Type B pancreatic cell (in vitro differentiated cells): Measurements from ENCODE around the gene PCNX3. TPM values are rescaled to one million over a fixed set of nuclear protein-coding genes. Genes with fewer than 3 reads are reported as not detected.
A peak's percentile ranks its signal among the peaks of the same experiment; 100 is the strongest.

ENCODE experiments used
- DNase-seq: peaks from one replicate; pipeline ENCODE4 v3.0.0; 2021; ENCODE audit warnings: mixed read lengths; ENCODE audit not compliant: unreplicated experiment; ENCODE audit errors: extremely low spot score
- H3K27ac Mint-ChIP-seq: 2 replicates; pipeline ENCODE4 v1.8.0; 2021; ENCODE audit warnings: mild to moderate bottlenecking, mixed read lengths
- H3K27me3 Mint-ChIP-seq: 2 replicates; pipeline ENCODE4 v1.8.0; 2021; ENCODE audit warnings: mixed read lengths
- H3K36me3 Mint-ChIP-seq: 2 replicates; pipeline ENCODE4 v1.8.0; 2021; ENCODE audit warnings: mixed read lengths
- H3K4me1 Mint-ChIP-seq: one replicate; pipeline ENCODE4 v1.8.0; 2021; ENCODE audit warnings: mixed read lengths; ENCODE audit not compliant: unreplicated experiment
- H3K4me3 Mint-ChIP-seq: 2 replicates; pipeline ENCODE4 v1.8.0; 2021; ENCODE audit warnings: mild to moderate bottlenecking, mixed read lengths
- H3K9me3 Mint-ChIP-seq: 2 replicates; pipeline ENCODE4 v1.8.0; 2021; ENCODE audit warnings: mixed read lengths
- CTCF ChIP-seq: fragments of 200-600 bp; sonication (generic); conservative IDR thresholded peaks from 2 replicates; pipeline ENCODE4 v1.5.0; 2021; ENCODE audit warnings: antibody characterized with exemption, mild to moderate bottlenecking
- total RNA-seq: library from RNA; stranded (reverse); gene quantifications from 2 replicates; pipeline ENCODE4 v1.2.1, GENCODE V29; 2021; ENCODE audit warnings: low replicate concordance

PCNX3 gene
- total RNA-seq, 1 donor from 2014 or later = 44.9 TPM

GRCh38 chr11:65611758-65612603, 3.6 kb upstream of the PCNX3 start:
- DNase-seq = no peak
- peak overlapping the region; percentile 73 for H3K27ac Mint-ChIP-seq
- TF ChIP-seq CTCF = no peak
- H3K36me3 Mint-ChIP-seq = peaks cover 8% of the 10 kb centered on the region
- H3K4me1 Mint-ChIP-seq = peaks cover 31% of the 10 kb centered on the region
- no peaks in the 10 kb centered on the region for H3K27me3 Mint-ChIP-seq
- H3K9me3 Mint-ChIP-seq = no peaks in the 10 kb centered on the region
- H3K4me3 Mint-ChIP-seq = peak overlapping the region; percentile 83

DNA sequence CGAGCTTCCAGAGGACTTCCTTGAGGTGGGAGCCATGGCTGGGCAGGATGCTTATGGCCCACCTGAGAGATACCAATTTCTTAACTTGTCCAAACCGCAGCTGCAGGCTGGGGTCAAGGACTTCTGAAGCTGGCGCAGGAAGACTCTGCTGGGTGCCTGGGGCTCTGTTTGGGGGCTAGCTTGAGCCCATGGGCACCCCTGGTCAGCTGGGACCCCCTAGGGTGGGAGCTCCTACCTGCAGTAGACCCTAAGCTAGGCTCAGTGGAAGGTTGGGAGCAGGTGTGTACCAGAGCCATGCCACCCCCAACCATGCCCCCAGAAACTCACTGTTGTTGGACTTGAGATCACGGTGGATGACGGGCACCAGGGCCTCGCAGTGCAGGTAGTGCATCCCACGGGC, 2.9 kb upstream of the PCNX3 start:
- no peak for TF ChIP-seq CTCF
- peak overlapping the region; percentile 83 for H3K4me3 Mint-ChIP-seq
- no peaks in the 10 kb centered on the region for H3K9me3 Mint-ChIP-seq
- H3K4me1 Mint-ChIP-seq = peaks cover 31% of the 10 kb centered on the region
- H3K27me3 Mint-ChIP-seq = no peaks in the 10 kb centered on the region
- peaks cover 8% of the 10 kb centered on the region for H3K36me3 Mint-ChIP-seq
- DNase-seq = no peak
- H3K27ac Mint-ChIP-seq = peak overlapping the region; percentile 73

DNA sequence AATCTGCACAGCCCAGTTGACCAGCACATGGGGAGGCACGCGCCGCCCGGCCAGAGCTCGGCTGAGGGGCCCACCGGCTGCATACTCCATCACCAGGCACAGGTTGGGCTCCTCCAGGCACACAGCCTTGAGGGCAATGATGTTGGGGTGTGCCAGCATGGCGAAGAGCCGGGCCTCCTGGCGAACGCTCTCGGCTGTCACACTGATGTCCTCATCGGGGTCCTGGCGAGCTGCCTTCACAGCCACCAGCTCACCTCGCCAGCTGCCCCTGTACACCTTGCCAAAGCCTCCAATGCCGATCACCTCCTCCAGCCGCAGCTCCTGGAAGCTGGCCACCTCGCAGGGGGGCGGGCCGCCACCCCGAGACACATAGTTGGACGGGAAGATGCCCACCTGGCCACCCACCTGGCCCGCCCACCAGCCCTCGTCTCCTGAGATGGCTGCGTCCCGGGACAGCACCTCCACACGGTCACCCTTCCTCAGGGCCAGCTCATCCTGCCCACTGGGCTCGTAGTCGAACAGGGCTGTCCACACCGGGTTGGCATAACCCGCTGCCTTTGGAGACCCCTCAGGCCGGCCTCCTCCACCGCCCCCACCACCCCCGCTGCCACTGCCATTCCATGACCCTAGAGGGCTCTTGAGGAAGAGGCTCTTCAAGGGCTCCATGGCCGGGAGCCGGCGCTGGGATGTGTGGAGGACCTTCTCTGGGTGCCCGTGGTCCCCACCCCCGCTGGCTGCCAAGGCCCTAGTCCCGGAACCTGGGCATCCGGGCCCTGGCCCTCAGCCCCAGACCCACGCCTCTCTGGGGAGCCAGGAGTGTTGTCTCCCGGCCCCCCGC, 2.3 kb upstream of the PCNX3 start:
- Mint-ChIP-seq H3K4me1 (peaks cover 31% of the 10 kb centered on the region), H3K9me3 (no peaks in the 10 kb centered on the region), H3K27ac (peak overlapping the region; percentile 73), H3K36me3 (peaks cover 8% of the 10 kb centered on the region), H3K4me3 (peak overlapping the region; percentile 65), H3K27me3 (no peaks in the 10 kb centered on the region)
- no peak for TF ChIP-seq CTCF
- no peak for DNase-seq

DNA sequence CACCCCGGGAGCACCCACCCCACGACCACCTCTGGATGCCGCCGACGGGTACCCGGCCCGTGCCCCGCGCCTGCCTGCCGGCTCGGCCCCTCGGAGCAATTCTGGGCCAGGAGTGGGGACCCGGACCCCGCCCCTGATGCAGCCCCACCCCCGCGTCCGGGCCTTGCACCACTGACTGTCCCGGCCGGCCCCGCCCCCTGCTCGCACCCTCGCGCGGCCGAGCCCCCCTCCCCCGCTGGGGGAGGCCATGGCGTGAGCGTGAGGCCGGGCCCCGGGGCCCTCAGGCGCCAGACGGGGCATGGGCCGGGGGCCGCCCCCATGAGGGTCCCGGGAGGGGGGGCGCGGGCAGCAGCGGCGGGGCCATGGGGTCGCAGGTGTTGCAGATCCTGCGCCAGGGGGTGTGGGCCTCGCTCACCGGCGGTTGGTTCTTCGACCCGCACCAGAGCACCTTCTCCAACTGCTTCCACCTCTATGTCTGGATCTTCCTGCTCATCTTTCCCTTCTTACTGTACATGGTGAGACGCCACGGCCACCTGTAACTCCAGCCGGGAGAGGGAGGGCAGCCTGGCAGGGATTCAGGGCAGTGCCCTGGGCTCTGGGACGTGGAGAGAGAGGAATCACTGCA, 486 bp downstream of the PCNX3 start:
- Mint-ChIP-seq H3K4me1 (peaks cover 16% of the 10 kb centered on the region), H3K9me3 (no peaks in the 10 kb centered on the region), H3K27me3 (no peaks in the 10 kb centered on the region), H3K36me3 (peaks cover 5% of the 10 kb centered on the region), H3K27ac (peak overlapping the region; percentile 98), H3K4me3 (peak overlapping the region; percentile 96)
- DNase-seq = no peak
- TF ChIP-seq CTCF = no peak

DNA sequence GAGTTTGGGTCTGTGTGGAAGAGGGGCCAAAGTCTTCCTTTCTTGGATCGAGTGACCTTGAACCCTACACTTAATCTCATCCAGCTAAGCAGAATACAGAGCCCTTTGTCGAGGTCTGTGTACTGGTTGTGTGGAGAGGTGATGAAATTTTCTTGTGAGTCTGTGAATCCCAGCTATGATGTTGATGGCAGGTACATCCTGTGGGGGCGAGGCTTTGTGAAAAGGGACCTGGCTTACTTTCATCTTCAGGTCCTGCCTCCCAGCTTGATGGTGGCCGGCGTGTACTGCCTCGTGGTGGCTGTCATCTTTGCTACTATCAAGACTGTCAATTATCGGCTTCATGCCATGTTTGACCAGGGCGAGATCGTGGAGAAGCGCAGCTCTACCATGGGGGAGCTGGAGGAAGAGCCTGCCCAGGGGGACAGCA, 1.0 kb downstream of the PCNX3 start:
- peaks cover 16% of the 10 kb centered on the region for H3K4me1 Mint-ChIP-seq
- no peak for TF ChIP-seq CTCF
- H3K4me3 Mint-ChIP-seq = peak overlapping the region; percentile 96
- peaks cover 5% of the 10 kb centered on the region for H3K36me3 Mint-ChIP-seq
- H3K9me3 Mint-ChIP-seq = no peaks in the 10 kb centered on the region
- H3K27ac Mint-ChIP-seq = peak overlapping the region; percentile 91
- no peaks in the 10 kb centered on the region for H3K27me3 Mint-ChIP-seq
- DNase-seq = no peak
